Hindlimb muscle (tissue), 1 donor: ENCODE results near the gene AOPEP. TPM values are rescaled to one million over a fixed set of nuclear protein-coding genes. Genes with fewer than 3 reads are reported as not detected.

Experiments used
- DNase-seq: peaks from one replicate; pipeline ENCODE4 v3.0.0-alpha.2; 2013
- polyA plus RNA-seq: library from polyadenylated mRNA; unstranded; fragments of 120-200 nt; gene quantifications from one replicate; pipeline ENCODE4 v1.2.1, GENCODE V29; 2013; ENCODE audit not compliant: insufficient read length

Gene AOPEP
- polyA plus RNA-seq, 1 donor, result 36.1 TPM

DNA sequence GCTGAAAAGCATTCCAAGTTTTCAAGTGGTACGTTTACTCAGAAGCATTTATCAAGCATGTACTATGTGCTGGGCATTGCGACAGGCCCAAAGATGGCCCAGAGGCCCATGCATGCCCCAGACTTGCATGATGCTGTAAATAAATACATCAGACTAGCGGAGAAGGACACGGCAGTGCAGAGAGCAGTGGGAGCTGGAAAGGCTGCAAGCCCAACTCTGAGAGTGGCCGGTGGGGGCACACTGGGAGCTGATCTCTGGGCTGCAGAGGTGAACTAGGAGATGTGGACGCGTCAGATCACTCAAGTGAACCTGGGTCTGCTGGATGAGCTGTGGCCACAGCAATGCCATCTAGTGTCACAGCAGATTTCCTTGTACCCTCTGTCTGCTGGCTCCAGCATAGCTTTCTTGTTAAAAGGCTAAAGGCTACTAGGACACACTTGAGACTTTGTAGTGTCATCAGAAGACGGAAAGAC lies 344.1 kb downstream of the AOPEP start:
- DNase-seq, result no peak

GRCh38 chr9:95071450-95071849 lies 345.0 kb downstream of the AOPEP start:
- DNase-seq, result no peak

GRCh38 chr9:95071925-95072324 lies 345.4 kb downstream of the AOPEP start:
- DNase-seq, result no peak

DNA sequence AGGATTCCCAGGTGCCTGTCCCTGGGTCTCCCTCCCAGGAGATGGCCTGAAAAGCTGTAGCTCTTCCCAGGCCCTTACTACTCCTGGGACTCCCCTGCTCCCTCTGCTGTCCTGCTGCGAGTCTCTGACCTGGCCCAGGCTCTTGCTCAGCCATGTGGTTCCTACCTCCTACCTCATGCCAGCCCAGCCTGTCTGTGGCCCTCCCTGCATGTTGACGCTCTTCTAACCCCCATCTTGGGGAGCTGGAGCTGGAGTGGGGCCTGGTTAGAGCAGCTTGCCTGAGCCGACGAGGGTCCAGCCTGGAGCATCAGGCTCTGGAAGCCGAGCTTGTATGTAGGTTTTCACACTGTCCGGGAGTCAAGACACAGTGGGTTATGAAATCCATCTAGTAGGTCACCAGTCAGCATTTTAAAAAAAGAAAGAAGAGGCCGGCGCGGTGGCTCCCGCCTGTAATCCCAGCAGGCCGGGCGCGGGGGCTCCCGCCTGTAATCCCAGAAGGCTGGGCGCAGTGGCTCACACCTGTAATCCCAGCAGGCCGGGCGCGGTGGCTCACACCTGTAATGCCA lies 346.6 kb downstream of the AOPEP start:
- no peak for DNase-seq

DNA sequence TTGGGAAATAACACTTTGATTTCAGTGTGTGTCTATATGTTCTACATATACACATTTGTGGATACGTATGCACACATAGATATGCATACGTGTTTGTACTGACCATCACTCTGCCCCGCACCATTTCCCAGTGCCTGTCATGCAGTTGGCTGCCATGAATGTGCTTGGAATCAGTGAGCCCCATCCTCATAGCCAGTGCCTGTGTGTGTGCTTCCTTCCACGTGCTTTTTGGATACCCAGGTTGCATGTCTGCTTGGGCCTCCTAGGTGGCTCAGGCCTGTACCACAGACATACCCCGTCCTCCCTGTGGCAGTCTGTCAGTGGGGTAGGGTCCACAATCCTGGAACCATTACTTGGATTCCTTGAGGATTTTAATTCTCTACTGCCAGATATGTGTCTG lies 347.4 kb downstream of the AOPEP start:
- no peak for DNase-seq

- DNase-seq, result no peak
Observed at GRCh38 chr9:95074632-95075031, 348.1 kb downstream of the AOPEP start.

DNA sequence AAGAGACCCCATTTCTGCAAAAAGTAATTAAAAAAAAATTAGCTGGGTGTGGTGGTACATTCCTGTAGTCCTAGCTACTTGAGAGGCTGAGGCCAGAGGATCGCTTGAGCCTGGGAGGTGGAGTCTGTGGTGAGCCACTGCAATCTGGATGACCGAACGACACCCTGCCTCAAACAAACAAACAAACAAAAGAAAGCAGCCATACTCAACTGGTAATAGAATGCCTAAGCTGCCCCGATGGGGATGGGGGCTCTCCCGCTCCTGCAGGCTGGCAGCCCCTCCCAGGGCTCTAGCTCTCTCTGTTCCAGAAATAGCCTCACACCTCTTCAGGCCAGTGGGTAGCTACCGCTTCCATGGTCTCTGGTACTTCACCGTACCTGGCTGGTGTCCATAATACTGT lies 349.2 kb downstream of the AOPEP start:
- no peak for DNase-seq

DNA sequence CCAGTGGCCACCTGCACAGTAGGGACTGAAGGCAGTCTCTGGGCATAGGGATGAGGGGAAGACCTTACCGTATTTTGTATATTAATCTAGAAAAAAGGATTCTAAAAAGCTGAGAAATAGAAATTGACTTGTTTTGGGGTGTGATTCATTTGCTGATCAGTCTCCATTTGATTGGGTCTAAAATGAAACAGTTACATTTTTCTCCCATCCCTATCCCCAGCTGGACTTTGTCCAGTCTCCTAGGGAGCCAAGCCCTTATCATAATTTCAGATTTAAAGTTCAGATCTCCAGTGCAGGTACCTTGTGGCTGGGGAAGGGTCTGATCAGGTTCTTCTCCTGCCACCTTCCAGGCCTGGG lies 350.2 kb downstream of the AOPEP start:
- DNase-seq, result no peak

- no peak for DNase-seq
Observed at GRCh38 chr9:95077053-95077765, 350.7 kb downstream of the AOPEP start.

- no peak for DNase-seq
Observed at GRCh38 chr9:95077766-95078370, 351.4 kb downstream of the AOPEP start.

DNA sequence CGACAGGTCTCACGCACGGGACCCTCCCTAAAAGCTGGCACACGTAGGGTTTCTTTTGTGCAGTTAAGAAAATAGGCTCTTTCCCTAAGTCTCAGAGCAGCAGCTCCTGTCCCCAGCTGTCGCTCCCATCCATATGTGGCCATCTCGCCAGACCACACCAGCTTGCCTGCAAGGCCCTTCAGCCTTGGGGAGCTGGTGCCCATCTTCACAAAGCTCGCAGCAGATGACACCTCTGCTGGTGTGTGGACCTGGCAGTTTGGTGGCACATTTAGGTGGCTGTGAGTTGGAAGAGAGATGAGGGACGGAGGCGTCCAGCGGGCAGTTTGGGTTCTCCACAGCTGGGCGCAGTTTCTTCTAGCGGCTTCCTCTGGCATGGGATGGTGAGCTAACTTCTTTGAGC lies 352.0 kb downstream of the AOPEP start:
- DNase-seq, result no peak

- DNase-seq, result no peak
Observed at GRCh38 chr9:95078939-95079338, 352.4 kb downstream of the AOPEP start.

DNA sequence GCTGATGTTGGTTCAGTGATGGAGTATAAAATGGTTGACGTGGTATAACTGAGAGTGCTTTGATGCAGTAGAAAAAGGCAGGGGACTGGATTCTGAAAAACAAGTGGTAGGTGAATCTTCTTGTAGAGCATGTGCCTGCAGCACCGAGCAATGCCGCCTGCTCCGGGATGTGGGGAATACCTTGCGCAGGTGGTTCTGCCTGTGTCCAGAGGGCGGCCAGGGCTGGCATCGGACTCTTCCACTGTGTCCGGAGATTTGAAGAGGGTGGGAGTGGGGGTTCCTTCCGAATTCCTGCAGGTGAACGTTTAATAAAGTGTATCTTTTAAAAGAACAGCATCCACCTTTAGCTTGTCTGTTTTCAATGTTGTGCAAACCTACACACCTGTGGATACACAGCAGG lies 353.0 kb downstream of the AOPEP start:
- no peak for DNase-seq

DNA sequence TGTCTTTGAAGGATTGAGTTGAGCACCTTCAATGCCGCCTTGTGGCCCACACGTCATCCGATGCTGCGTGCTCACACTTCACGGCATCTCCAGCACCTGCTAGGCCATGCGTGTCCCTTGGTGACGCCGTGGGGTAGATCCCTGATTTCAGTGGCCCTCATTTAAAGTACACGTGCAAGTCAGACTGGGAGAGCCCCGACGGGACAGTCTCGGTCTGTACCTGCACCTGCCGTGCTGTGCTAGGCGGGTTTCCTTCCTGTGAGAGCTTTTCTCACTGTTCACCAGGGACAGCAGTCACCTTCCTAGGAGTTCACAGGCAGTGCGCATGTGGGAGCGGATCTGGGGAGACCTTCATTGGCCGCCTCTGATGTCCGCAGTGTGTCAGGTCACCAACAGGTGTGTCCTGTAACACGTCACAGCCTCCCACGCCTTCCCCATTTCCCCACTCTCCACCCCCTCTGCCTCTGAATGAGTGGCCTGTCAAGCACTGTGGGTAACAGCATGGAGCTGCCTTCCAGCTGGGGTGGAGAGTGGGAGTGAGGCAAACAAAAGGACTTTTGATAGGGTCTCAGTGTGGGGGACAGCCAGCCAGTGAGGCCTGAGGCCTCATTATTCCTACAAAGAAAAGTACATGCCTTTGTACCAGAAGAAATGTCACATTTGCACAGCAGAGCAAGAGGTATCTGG lies 354.6 kb downstream of the AOPEP start:
- DNase-seq, result no peak

DNA sequence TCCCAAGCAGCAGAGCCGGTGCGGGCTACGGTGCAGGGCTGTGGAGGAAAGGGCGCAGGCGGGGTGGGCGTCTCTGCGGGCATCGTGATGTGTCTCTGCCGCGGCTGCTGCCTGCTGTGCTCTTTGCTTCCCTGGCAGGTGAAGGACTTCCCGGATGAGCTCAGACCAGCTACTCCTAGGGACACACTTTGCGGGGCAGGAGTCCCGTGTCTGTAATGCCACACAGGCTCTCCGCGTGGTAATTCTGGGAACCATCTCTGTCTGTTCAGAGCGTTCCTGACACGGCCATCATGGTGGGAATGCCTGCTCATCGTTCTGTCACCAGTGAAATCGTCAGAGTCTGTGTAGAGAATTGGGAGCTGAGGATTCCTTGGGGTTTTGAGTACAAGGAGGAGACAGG lies 355.5 kb downstream of the AOPEP start:
- no peak for DNase-seq

DNA sequence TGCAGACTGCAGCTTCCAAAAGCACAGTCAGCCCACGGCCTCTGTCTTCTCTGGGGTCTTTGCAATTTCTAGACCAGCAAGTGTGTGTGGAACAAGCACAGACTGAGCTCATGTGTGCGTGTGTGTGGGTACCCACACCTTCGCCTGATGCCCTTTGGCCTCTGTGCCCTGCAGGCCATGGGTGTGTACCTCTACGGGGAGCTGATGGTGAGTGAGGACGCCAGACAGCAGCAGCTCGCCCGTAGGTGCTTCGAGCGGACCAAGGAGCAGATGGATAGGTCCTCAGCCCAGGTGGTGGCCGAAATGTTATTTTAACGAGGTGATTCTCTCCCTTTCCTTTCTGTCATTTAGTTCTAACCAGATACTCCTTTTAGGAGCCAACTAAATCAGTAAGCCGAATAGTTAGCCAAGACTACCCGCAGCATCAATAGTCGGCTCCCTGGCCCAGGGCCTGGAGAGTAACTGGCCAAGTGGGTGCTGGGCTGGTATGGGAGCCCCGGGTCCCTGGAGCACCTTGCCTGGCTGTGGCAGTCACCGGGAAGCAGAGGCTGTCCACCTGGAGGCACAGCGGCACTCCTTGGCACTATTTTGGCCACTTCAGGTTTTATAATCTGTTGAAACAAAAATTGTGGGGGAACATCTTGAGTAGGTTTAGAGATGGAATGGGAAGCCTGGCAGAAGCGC lies 356.0 kb downstream of the AOPEP start:
- DNase-seq, result no peak

GRCh38 chr9:95083086-95083768 lies 356.7 kb downstream of the AOPEP start:
- no peak for DNase-seq

DNA sequence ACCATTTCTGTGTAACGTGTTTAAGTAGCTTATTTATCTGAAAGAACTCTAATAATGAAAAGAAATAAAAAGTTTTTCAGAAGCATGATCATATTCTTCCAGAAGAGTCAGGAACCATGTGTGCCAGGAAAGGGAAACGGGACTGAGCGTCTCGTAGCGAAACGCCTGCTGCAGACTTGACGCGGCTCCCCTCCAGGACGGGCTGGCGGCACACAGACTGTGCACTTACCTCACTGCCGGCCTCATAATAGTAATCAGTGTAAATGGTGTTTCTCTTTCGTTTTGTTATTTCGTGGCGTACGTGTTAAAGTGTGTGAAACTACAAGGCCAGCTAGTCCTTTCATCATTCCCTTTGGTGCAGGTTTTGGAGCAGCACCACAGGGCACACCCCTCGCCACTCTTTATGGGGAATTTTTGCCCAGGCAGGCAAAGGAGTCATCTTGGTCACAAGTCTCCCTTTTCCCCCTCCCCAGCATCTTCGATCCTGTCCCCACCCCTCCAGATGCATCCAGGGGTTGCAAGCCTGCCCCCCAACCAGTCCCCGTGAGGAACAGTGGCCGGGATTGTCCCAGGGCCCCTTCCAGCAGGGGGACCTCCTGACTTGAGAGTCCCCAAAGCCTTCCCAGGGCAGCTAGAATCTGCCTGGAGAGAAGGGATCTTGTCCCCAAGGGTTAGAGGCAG lies 357.9 kb downstream of the AOPEP start:
- DNase-seq, result no peak

- DNase-seq, result no peak
Observed at GRCh38 chr9:95085036-95085770, 358.7 kb downstream of the AOPEP start.

DNA sequence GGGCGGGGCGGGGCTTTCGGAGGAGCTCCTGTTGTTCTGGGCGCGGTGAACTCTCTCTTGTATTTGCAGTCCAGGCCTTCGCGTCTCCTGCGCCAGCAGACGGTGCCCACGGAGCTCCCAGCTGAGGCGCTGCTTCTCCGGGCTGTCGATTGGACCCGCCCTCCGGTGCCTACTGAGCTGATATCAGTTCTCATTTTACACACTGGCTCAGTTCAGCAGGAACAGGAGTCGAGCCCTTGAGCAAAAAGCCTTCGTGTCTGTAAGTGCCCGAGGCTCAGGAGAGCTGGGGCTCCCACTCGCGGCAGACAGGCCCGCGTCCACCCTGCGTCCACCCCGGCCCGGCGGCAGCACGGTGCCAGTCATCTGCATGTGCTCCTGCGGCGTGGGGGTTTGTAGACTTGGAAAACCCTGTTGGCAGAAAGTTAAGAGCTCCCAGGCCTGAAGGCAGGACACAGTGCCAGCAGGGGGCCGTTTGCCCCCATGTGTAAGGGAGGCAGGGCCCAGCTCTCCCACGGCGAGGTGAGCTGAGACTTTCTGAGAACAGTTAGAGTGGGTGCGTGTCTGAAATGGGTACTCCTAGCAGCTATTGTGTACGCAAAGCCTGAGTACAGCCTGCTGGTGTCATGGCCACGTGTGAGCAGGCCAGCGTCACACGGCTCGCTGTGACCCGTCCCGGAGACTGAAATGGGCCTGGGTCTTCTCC lies 359.5 kb downstream of the AOPEP start:
- no peak for DNase-seq
